GM13977 (cell line): ENCODE data around the gene ARHGAP4.

ENCODE experiments used
- DNase-seq: peaks from one replicate; pipeline ENCODE4 v3.0.0; 2012; ENCODE audit warnings: low spot score
- in situ Hi-C: fragments of 300-500 bp; cut with MboI; formaldehyde crosslinking; loops from one replicate; pipeline ENCODE4 v1.12.0; 2022; ENCODE audit warnings: low sequenced_read_pairs, low pct_unique_long_range_greater_than_20kb, mixed read lengths, inconsistent platforms; ENCODE audit not compliant: unreplicated experiment
- TF ChIP-seq, protein P1 (sequence below): IDR thresholded peaks from 2 replicates; pipeline ENCODE4 v1.5.1; 2012; ENCODE audit warnings: mild to moderate bottlenecking, control low read depth; ENCODE audit not compliant: insufficient read depth; ENCODE audit errors: extremely low read depth, missing control alignments

ARHGAP4 gene

DNA sequence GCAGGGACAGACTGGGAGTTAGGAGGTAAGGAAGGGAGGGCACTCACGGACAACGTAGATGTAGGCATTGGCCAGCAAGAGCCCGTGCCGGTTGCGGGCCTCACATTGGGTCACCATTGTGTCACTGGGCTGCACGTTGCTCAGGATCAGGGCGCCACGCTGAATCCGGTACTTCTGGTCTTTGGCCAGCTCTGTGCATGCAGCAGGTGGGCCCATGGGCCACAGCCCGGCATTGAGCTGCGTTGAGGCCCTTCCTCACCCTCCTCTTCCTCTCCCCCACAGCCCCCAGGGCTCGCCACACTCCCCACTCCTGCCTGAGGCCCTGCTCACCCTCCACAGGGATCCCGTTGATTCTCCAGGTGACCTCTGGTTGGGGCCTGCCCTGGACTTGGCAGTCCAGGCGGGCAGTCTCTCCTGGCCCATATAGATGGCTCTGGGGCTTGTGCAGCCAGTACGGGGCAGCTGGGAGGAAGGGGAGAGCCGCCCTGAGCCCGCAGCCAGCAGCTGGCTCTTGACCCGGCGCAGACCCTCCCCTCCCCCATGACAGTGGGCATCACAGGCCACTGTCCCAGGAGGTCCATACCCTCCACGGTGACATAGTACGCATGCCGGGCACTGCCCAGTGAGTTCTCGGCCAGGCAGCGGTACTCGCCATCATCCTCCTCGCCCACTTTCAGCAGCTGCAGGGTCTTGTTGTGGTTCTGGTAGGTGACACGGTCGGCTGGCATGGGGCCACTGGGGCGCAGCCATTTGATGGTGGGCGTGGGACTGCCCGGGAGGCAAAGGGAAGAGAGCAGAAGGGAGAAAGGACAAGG, 56.4 kb downstream of the ARHGAP4 start:
- in situ Hi-C loops, result no loop called here
- peak; percentile 19 for DNase-seq
- TF ChIP-seq, protein P1, sequence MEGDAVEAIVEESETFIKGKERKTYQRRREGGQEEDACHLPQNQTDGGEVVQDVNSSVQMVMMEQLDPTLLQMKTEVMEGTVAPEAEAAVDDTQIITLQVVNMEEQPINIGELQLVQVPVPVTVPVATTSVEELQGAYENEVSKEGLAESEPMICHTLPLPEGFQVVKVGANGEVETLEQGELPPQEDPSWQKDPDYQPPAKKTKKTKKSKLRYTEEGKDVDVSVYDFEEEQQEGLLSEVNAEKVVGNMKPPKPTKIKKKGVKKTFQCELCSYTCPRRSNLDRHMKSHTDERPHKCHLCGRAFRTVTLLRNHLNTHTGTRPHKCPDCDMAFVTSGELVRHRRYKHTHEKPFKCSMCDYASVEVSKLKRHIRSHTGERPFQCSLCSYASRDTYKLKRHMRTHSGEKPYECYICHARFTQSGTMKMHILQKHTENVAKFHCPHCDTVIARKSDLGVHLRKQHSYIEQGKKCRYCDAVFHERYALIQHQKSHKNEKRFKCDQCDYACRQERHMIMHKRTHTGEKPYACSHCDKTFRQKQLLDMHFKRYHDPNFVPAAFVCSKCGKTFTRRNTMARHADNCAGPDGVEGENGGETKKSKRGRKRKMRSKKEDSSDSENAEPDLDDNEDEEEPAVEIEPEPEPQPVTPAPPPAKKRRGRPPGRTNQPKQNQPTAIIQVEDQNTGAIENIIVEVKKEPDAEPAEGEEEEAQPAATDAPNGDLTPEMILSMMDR, result no peak

DNA sequence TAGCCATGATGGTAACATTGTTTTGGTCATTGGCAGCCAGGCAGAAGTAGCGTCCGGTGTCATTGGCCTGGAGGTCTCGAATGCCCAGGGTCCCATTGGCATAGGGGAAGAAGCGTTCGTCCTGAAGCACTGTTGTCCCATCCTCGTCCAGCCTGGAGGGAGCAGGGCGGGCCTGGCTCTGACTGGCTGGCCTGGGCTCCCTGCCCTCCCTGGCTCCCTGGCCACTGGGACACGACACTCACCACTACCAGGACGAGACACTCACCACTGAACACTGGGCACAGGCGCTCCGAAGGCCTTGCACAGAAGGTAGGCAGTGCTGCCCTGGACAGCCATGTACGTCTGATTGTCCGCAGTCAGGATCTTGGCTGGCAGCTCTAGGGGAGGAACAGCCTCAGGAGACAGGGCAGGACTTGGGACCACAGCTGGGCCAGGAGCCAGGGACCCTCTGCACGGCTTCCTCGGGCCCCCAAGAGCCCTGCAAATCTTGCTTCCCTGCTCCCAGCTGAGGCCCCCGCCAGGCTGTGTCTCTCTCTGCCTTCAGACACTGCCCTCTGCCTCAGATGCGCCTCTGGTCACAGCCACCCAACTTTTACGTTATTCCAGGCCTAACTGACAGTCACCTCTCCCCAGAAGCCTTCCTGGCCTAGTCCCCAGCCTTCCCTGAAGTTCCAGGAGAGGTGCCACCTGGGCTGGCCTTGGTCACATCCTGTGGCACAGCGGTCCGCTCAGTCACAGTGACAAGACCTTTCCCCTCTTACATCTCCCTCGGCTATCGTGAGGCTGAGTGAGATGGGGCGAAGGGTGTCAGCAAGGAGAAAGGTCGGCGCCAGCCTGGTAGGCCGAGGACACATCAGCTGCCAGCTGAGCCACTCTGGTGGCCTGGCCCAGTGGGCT, 57.2 kb downstream of the ARHGAP4 start:
- peak; percentile 17 for DNase-seq
- in situ Hi-C loops, result no loop called here
- TF ChIP-seq, protein P1, result no peak

DNA sequence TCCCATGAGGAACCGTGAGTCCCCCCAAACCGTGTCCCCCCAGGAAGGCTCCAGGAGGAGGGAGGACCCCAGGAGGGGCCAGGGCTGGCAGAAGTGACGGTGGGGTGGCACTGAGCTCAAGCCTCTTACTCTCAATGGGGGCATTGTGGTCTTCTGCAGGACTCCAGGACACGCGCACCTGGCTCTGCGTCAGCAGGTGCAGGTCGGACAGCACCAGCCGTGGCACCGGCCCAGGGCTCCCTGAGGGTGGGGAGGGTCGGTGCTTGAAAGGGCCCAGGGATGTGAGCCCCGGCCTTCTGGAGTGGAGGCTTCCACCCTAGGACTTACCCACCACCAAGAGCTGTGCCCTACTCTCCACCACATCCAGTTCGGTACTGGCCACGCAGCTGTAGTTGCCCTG, 58.4 kb downstream of the ARHGAP4 start:
- in situ Hi-C loops, result no loop called here
- TF ChIP-seq, protein P1, result no peak
- no peak for DNase-seq

DNA sequence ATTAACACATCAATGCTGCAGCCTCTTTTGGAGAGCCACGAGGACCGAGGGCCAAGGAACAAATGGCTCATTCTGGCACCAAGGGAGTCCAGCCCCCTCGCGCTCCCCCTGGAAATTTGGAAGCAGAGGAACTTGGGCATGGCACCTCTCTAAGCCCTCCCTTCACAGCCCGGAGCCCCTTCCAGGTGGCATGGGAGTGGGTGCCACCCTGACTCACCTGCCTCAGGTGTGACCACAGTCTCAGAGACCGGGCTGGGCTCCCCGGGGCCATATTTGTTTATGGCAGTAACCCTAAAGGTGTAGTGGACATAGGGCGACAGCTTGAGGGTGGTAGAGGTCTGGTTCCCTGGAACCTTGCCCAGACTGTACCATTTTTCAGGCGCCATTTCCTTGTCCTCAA, 58.9 kb downstream of the ARHGAP4 start:
- TF ChIP-seq, protein P1, result no peak
- no peak for DNase-seq
- in situ Hi-C loops, result no loop called here

DNA sequence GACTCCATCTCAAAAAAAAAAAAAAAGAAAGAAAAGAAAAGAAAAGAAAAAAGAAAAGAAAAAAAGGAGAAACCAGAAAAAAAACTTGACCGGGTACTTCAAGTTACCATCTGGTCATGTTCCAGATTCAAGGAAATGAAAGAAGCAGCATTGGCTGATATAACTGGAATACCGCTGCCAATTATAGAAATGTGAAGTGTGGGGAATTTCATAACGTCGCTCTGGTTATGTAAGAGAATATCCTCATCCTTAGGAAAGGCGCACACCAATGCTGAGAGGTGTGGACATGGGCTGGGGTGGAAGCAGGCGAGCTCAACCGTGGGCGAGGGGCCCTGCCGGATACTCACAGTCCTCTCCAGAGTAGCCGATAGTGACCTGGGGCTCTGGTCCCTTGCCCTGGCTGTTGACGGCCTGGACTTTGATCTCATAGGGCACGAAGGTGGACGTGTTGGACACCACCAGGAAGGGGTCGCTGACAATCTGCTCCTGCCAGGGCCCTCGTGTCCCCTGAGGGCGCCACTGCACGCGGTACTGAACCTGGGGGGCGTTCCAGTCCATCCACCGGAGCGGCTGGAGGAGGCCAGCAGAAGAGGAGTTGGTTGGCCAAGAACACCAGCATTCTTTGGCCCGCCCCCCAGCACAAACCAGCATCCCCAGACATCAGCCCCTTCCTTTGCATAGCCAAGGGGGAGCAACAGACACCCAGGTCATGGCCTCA, 59.6 kb downstream of the ARHGAP4 start:
- TF ChIP-seq, protein P1, result no peak

DNA sequence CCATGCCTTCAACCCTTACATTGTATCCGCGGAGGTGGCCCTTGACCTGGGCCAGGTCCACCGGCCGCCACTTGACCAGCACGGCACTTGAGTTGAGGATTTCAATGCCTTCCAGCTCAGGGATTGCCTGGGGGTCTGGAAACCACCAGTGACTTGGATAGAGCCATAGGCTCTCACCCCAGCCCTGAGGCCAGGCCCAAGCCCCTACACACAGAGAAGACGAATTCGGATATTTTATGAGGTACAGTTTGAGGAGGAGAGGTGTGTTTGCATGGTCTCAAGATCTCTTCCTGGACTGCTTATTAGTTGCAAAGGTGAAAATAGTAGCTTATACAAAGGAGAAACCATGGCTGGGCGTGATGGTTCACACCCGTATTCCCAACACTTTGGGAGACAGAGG, 60.4 kb downstream of the ARHGAP4 start:
- in situ Hi-C loops, result no loop called here
- DNase-seq, result no peak
- TF ChIP-seq, protein P1, result no peak

More for the DNA sequence above, 59.6 kb downstream of the ARHGAP4 start:
- no peak for DNase-seq
- in situ Hi-C loops, result no loop called here
